Islet of Langerhans (tissue), 1 donor: Measurements from ENCODE around the gene CNOT9.
A peak's percentile ranks its signal among the peaks of the same experiment; 100 is the strongest.
"Not testable (repeated sequence)": the region's sequence is repeated elsewhere in the genome, so short reads cannot be mapped to it uniquely, and the experiment has no call there.

Experiments
- FAIRE-seq: peaks from one replicate; lab custom pipeline; 2011; peaks lifted over from hg19 to GRCh38; lab: Jason Lieb, UNC

CNOT9 gene

GRCh38 chr2:218568190-218569037 lies at the start of gene CNOT9, which contains the start of gene USP37:
Gene CNOT9, plus strand, starts transcription at chr2:218568839. Its CDS starts 116 bp downstream, at chr2:218568955.
Gene USP37, minus strand, starts transcription at chr2:218568351. Its CDS starts 9,698 bp downstream, at chr2:218558653.
- FAIRE-seq = no peak

GRCh38 chr2:218518876-218519275 lies 49.8 kb upstream of the CNOT9 start:
- no peak for FAIRE-seq

GRCh38 chr2:218523651-218524050 lies 45.0 kb upstream of the CNOT9 start:
- no peak for FAIRE-seq

GRCh38 chr2:218528409-218528808 lies 40.2 kb upstream of the CNOT9 start:
- not testable (repeated sequence) for FAIRE-seq

GRCh38 chr2:218529990-218530389 lies 38.6 kb upstream of the CNOT9 start:
- no peak for FAIRE-seq

- FAIRE-seq = no peak
These were observed 31.7 kb upstream of the CNOT9 start for GRCh38 chr2:218536804-218537494.

- no peak for FAIRE-seq
These were observed 28.6 kb upstream of the CNOT9 start for GRCh38 chr2:218540015-218540414.

- FAIRE-seq = no peak
These were observed 22.6 kb upstream of the CNOT9 start for GRCh38 chr2:218546012-218546411.

GRCh38 chr2:218547511-218547910 lies 21.1 kb upstream of the CNOT9 start:
- FAIRE-seq = no peak

GRCh38 chr2:218547978-218548377 lies 20.7 kb upstream of the CNOT9 start:
- no peak for FAIRE-seq

- FAIRE-seq = not testable (repeated sequence)
These were observed 14.4 kb upstream of the CNOT9 start for GRCh38 chr2:218554225-218554624.

- FAIRE-seq = no peak
These were observed 13.1 kb upstream of the CNOT9 start for GRCh38 chr2:218555527-218555926.

GRCh38 chr2:218557941-218558340 lies 10.7 kb upstream of the CNOT9 start:
- FAIRE-seq = peak; percentile 92

GRCh38 chr2:218558986-218559385 lies 9.7 kb upstream of the CNOT9 start:
- no peak for FAIRE-seq

- no peak for FAIRE-seq
These were observed 4.6 kb upstream of the CNOT9 start for GRCh38 chr2:218564056-218564455.

GRCh38 chr2:218566296-218566695 lies 2.3 kb upstream of the CNOT9 start:
- no peak for FAIRE-seq

- no peak for FAIRE-seq
These were observed 846 bp upstream of the CNOT9 start for GRCh38 chr2:218567797-218568189.

GRCh38 chr2:218569038-218569431 lies 396 bp downstream of the CNOT9 start:
- no peak for FAIRE-seq

- no peak for FAIRE-seq
These were observed 1.2 kb downstream of the CNOT9 start for GRCh38 chr2:218569661-218570500.

GRCh38 chr2:218570850-218571249 lies 2.2 kb downstream of the CNOT9 start:
- no peak for FAIRE-seq

- no peak for FAIRE-seq
These were observed 8.2 kb downstream of the CNOT9 start for GRCh38 chr2:218576854-218577253.

- no peak for FAIRE-seq
These were observed 9.0 kb downstream of the CNOT9 start for GRCh38 chr2:218577482-218578220.
